ENCODE measurements around the gene CD1C. TPM values are rescaled to one million over a fixed set of nuclear protein-coding genes. Genes with fewer than 3 reads are reported as not detected.

Gene CD1C
- total RNA-seq (not detected in 2 replicates), polyA plus RNA-seq (not detected in 2 replicates), polyA minus RNA-seq (not detected in 2 replicates), Bru-seq, nascent RNA (not detected), BruChase-seq, experiment 1, labeled RNA remaining after a 6-hour chase (not detected), BruChase-seq, experiment 2, labeled RNA remaining after a 2-hour chase (not detected)
- polyA plus RNA-seq (2011; cell fraction: cytosol; rRNA removed) = not detected in 2 replicates
- polyA plus RNA-seq (2011; cell fraction: nucleus; rRNA removed) = not detected in 2 replicates
- polyA plus RNA-seq (2012) = not detected in 2 replicates
- not detected for polyA minus RNA-seq (2011; cell fraction: cytosol; rRNA and poly(A)+ RNA removed)
- polyA minus RNA-seq (2011; cell fraction: nucleus; rRNA and poly(A)+ RNA removed) = not detected in 2 replicates
- long read RNA-seq = 0 reads

DNA sequence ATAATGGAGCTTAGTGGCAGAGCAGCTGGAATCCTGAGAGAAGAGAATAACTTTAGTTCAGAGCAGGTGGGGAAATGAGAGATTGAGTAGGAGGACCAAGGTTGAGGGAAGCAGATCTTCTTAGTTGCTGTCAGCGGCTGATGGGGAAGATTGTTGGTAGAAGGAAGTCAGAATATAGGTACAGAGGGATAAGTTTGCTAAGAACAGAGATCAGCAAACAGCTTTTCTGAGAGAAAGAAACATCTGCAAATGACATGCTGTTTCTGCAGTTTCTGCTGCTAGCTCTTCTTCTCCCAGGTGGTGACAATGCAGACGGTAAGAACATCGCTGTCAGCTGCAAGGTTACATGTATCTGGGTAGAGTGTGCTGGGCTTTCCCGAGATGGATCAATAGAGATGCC is at the start of gene CD1C:
Gene CD1C (plus strand): TSS at position 113 of the 400 bp plus-strand sequence. CDS start 142 bp downstream, at position 255.
- BruUV-seq (replicated peaks) = no TSS peak
- Histone ChIP-seq H3K9ac (replicated peaks; ENCODE audit: extremely low read depth, insufficient read depth, low read length) (no peak within 1 kb of the TSS), H3K27me3 (ENCODE audit: control insufficient read depth in 2 of 2, insufficient read depth in 2 of 2, low read length in 2 of 2) (no peaks in the 10 kb centered on the region), H3K4me3 (replicated peaks in 1 of 3; ENCODE audit: insufficient read depth in 1 of 3, low read depth in 1 of 3, low read length in 3 of 3) (no peak within 1 kb of the TSS), H3K9me3 (replicated peaks; ENCODE audit: control insufficient read depth, insufficient read depth, low read length) (no peaks in the 10 kb centered on the region), H3K36me3 (ENCODE audit: control insufficient read depth in 2 of 2, extremely low read depth in 1 of 2, insufficient read depth in 2 of 2, low read length in 2 of 2) (no peaks in the 10 kb centered on the region), H3K79me2 (ENCODE audit: control insufficient read depth, insufficient read depth, low read length) (no peaks in the 10 kb centered on the region), H2AFZ (ENCODE audit: low read depth, low read length) (no peak within 1 kb of the TSS), H3K9me1 (replicated peaks; ENCODE audit: control insufficient read depth, extremely low read depth, insufficient read depth, low read length) (no peaks in the 10 kb centered on the region), H3K4me2 (ENCODE audit: insufficient read depth, low read length) (no peak within 1 kb of the TSS), H3K4me1 (ENCODE audit: control insufficient read depth, extremely low read depth, insufficient read depth, low read length) (no peaks in the 10 kb centered on the region), H4K20me1 (replicated peaks; ENCODE audit: control insufficient read depth, extremely low read depth, insufficient read depth, low read length) (no peaks in the 10 kb centered on the region), H3K27ac (ENCODE audit: insufficient read depth, low read depth, low read length) (no peak within 1 kb of the TSS)
- no peak for TF ChIP-seq POLR2AphosphoS5 (IDR thresholded peaks at IDR 0.05; ENCODE audit: insufficient read depth, low read depth, low read length)
- TF ChIP-seq POLR2A (IDR thresholded peaks at IDR 0.05; ENCODE audit: low read depth, low read length) = no peak
- TF ChIP-seq, protein P1, sequence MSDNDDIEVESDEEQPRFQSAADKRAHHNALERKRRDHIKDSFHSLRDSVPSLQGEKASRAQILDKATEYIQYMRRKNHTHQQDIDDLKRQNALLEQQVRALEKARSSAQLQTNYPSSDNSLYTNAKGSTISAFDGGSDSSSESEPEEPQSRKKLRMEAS (IDR thresholded peaks at IDR 0.05; ENCODE audit: insufficient read depth, insufficient read length) = no peak
- TF ChIP-seq JUN (IDR thresholded peaks at IDR 0.05; ENCODE audit: borderline replicate concordance, insufficient read depth, insufficient read length, low read depth) = no peak
- TF ChIP-seq MYC (IDR thresholded peaks at IDR 0.05; ENCODE audit: low read depth, low read length) = no peak
- TF ChIP-seq GATA2 (IDR thresholded peaks at IDR 0.05; ENCODE audit: insufficient read depth, insufficient read length, low read depth, low read length) = no peak
- TF ChIP-seq, protein P2, sequence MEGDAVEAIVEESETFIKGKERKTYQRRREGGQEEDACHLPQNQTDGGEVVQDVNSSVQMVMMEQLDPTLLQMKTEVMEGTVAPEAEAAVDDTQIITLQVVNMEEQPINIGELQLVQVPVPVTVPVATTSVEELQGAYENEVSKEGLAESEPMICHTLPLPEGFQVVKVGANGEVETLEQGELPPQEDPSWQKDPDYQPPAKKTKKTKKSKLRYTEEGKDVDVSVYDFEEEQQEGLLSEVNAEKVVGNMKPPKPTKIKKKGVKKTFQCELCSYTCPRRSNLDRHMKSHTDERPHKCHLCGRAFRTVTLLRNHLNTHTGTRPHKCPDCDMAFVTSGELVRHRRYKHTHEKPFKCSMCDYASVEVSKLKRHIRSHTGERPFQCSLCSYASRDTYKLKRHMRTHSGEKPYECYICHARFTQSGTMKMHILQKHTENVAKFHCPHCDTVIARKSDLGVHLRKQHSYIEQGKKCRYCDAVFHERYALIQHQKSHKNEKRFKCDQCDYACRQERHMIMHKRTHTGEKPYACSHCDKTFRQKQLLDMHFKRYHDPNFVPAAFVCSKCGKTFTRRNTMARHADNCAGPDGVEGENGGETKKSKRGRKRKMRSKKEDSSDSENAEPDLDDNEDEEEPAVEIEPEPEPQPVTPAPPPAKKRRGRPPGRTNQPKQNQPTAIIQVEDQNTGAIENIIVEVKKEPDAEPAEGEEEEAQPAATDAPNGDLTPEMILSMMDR (IDR thresholded peaks at IDR 0.05; ENCODE audit: extremely low read depth in 1 of 2, insufficient read depth in 1 of 2, low read depth in 1 of 2, low read length in 2 of 2) = no peak
- no peak for TF ChIP-seq FOS (IDR thresholded peaks at IDR 0.05; ENCODE audit: borderline replicate concordance, insufficient read depth, low read length)
- TF ChIP-seq EZH2 (IDR thresholded peaks at IDR 0.05; ENCODE audit: borderline replicate concordance, low read depth, low read length, severe bottlenecking) = no peak
- CTCF ChIA-PET = no interaction called here
- POLR2A ChIA-PET = no interaction called here
- DNase-seq (ENCODE audit: low read depth, low spot score) (no peak), FAIRE-seq (no peak)
- dilution Hi-C loops (cut with MboI; ENCODE audit: extremely low pct_ligation_motif_present, low sequenced_read_pairs) (no loop called here), intact Hi-C loops (cut with micrococcal nuclease) (no loop called here)
